Endodermal cell (in vitro differentiated cells): ENCODE measurements around the gene DHH. TPM values are rescaled to one million over a fixed set of nuclear protein-coding genes. Genes with fewer than 3 reads are reported as not detected.

Source experiments
- DNase-seq: peaks from one replicate; pipeline ENCODE4 v3.0.0-alpha.2; 2017
- H3K27ac ChIP-seq: 2 replicates; pipeline ENCODE4 v1.5.1; 2013; ENCODE audit warnings: mild to moderate bottlenecking, low read depth, low read length, moderate library complexity
- H3K27me3 ChIP-seq: 2 replicates; pipeline ENCODE4 v1.6.1; 2013; ENCODE audit warnings: mild to moderate bottlenecking, low read length, moderate library complexity; ENCODE audit not compliant: insufficient read depth, control insufficient read depth, poor library complexity, severe bottlenecking
- H3K36me3 ChIP-seq: 2 replicates; pipeline ENCODE4 v1.7.0; 2013; ENCODE audit warnings: mild to moderate bottlenecking, low read length, moderate library complexity; ENCODE audit not compliant: control insufficient read depth, insufficient read depth
- H3K4me1 ChIP-seq: one replicate; pipeline ENCODE4 v1.7.0; 2013; ENCODE audit warnings: low read length; ENCODE audit not compliant: control insufficient read depth, insufficient read depth
- H3K4me3 ChIP-seq: 2 replicates; pipeline ENCODE4 v1.5.1; 2013; ENCODE audit warnings: mild to moderate bottlenecking, low read length, moderate library complexity
- H3K9ac ChIP-seq: 2 replicates; pipeline ENCODE4 v1.6.1; 2013; ENCODE audit warnings: mild to moderate bottlenecking, low read length, moderate library complexity; ENCODE audit not compliant: poor library complexity, severe bottlenecking; ENCODE audit errors: extremely low read depth
- H3K9me3 ChIP-seq: 2 replicates; pipeline ENCODE4 v1.6.1; 2013; ENCODE audit warnings: mild to moderate bottlenecking, low read length, moderate library complexity; ENCODE audit not compliant: control insufficient read depth
- H3K27ac Mint-ChIP-seq: 2 replicates; pipeline ENCODE4 v1.8.0; 2020; ENCODE audit warnings: mixed read lengths
- H3K27me3 Mint-ChIP-seq: 2 replicates; pipeline ENCODE4 v1.8.0; 2021; ENCODE audit warnings: mild to moderate bottlenecking, mixed read lengths; ENCODE audit not compliant: insufficient read depth
- H3K36me3 Mint-ChIP-seq: 2 replicates; pipeline ENCODE4 v1.8.0; 2020; ENCODE audit warnings: low read depth, mixed read lengths
- H3K4me1 Mint-ChIP-seq: 2 replicates; pipeline ENCODE4 v1.8.0; 2020; ENCODE audit warnings: mixed read lengths
- H3K4me3 Mint-ChIP-seq: 2 replicates; pipeline ENCODE4 v1.8.0; 2020; ENCODE audit warnings: mild to moderate bottlenecking, moderate library complexity, mixed read lengths
- H3K9me3 Mint-ChIP-seq: 2 replicates; pipeline ENCODE4 v1.8.0; 2020; ENCODE audit warnings: mild to moderate bottlenecking, mixed read lengths
- CTCF ChIP-seq: fragments of 200-600 bp; sonication (generic); conservative IDR thresholded peaks from 2 replicates; pipeline ENCODE4 v1.5.0; 2021; ENCODE audit warnings: antibody characterized with exemption, mild to moderate bottlenecking
- WGBS, 2 experiments: methylation state at CpG; one replicate each; pipeline versions ENCODE4 v1.1.5 to v1.1.7; 2013; ENCODE audit warnings: missing lambda C conversion rate in 2 of 2, mixed read lengths in 1 of 2; ENCODE audit not compliant: insufficient coverage in 1 of 2, insufficient read length in 1 of 2; 5-methylcytosine and 5-hydroxymethylcytosine counted together
- total RNA-seq, 2 donors: library from RNA; stranded (reverse); fragmentation: NEBNext Ultra II Directional in 1 of 2; extraction: Animal tissue kit (Norgen Biotek cat#: 25700) in 1 of 2; gene quantifications; 2 replicates in 1 of 2; 3 replicates in 1 of 2; pipeline ENCODE4 v1.2.1, GENCODE V29; 2021

DHH gene
- total RNA-seq, 2 donors from 2014 or later, result 0.15 to 0.51 TPM

GRCh38 chr12:49058366-49059044, 36.1 kb downstream of the DHH start:
- DNase-seq, result no peak
- Histone ChIP-seq H3K4me1 (peaks cover 4% of the 10 kb centered on the region), H3K27ac (no peak overlapping the region), H3K9ac (peak overlapping the region; percentile 92), H3K9me3 (no peaks in the 10 kb centered on the region), H3K27me3 (no peaks in the 10 kb centered on the region), H3K36me3 (peaks cover 19% of the 10 kb centered on the region), H3K4me3 (peak overlapping the region; percentile 89)
- Mint-ChIP-seq H3K27me3 (no peaks in the 10 kb centered on the region), H3K9me3 (no peaks in the 10 kb centered on the region), H3K4me3 (peak overlapping the region; percentile 96), H3K4me1 (peaks cover 43% of the 10 kb centered on the region), H3K27ac (peak overlapping the region; percentile 93), H3K36me3 (peaks cover 24% of the 10 kb centered on the region)
- TF ChIP-seq CTCF, result no peak
- 4 to 18% methylated on average over 3 to 5 of the region's 5 CpGs for WGBS, 2 experiments

DNA sequence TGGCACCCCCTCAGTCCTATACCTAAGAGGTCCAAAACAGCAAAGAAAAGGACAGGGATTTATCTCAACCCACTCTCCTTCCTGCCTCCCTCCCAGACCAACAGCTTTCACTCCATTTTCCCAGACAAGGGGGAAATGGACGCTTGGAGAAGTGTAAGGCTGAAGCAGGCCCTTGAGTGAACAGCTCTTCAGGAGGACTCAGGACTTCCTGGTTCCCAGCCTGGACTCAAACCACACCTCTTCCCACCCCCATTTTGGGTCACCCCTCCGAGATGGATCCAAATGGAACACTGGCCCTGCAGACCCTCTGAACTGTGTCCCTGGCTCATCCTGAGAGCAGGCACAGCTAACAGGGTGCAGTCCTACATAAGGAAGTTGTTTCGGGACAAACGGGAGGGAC, 36.7 kb downstream of the DHH start:
- Histone ChIP-seq H3K27me3 (no peaks in the 10 kb centered on the region), H3K27ac (no peak overlapping the region), H3K9me3 (no peaks in the 10 kb centered on the region), H3K4me1 (peaks cover 4% of the 10 kb centered on the region), H3K36me3 (peaks cover 25% of the 10 kb centered on the region), H3K4me3 (peak overlapping the region; percentile 89), H3K9ac (no peak overlapping the region)
- TF ChIP-seq CTCF, result no peak
- H3K4me3 Mint-ChIP-seq, result peak overlapping the region; percentile 96
- H3K4me1 Mint-ChIP-seq, result peaks cover 43% of the 10 kb centered on the region
- no peak for DNase-seq
- peak overlapping the region; percentile 52 for H3K27ac Mint-ChIP-seq
- no peaks in the 10 kb centered on the region for H3K27me3 Mint-ChIP-seq
- H3K9me3 Mint-ChIP-seq, result no peaks in the 10 kb centered on the region
- H3K36me3 Mint-ChIP-seq, result peaks cover 30% of the 10 kb centered on the region
- WGBS, 2 experiments, result 43% methylated on average over 4 of the region's 4 CpGs; no CpG with 5 or more reads in 1 of the 2 experiments

DNA sequence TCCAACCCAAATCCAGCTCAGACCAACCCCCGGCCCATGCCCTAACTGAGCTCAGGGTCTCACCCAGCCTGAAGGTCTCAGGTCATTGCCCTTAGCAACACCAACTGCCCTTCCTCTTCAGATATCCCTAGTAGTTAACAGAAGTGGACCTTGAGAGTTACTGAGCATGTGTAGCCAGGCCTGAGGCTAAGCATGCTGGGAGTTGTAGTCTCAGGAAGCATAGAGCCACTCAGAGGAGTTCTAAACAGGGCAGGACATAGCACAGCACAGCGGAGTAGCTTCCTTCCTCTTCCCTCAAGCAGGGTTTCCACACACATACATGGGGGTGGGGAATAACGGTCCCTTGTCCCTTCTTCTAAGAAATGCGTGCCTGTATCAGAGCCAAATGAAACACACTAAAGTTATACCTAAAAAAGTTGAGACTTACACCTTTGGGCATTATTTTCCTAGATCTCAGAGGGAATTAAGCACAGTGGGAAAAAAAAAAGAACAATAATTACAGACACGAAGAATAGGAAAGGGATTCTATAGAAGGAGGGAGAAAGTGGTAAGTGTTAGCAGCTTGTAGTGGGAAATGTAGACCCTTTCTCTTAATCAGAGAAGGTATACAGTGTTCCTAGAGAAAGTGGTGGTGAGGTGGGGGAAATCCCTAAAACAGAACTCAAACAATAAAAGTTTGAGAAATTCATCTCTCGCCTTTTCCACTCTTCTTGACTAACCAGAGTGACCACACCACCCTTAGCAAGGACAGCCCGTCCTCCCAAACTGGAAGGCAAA, 38.4 kb downstream of the DHH start:
- Mint-ChIP-seq H3K27me3 (no peaks in the 10 kb centered on the region), H3K9me3 (no peaks in the 10 kb centered on the region), H3K27ac (peak overlapping the region; percentile 22), H3K4me3 (peak overlapping the region; percentile 96), H3K4me1 (peaks cover 41% of the 10 kb centered on the region), H3K36me3 (peaks cover 46% of the 10 kb centered on the region)
- TF ChIP-seq CTCF, result no peak
- Histone ChIP-seq H3K9ac (no peak overlapping the region), H3K4me1 (peaks cover 4% of the 10 kb centered on the region), H3K4me3 (peak overlapping the region; percentile 89), H3K9me3 (no peaks in the 10 kb centered on the region), H3K36me3 (peaks cover 42% of the 10 kb centered on the region), H3K27ac (no peak overlapping the region), H3K27me3 (no peaks in the 10 kb centered on the region)
- WGBS, 2 experiments, result 46 to 64% methylated on average over 3 to 7 of the region's 7 CpGs
- DNase-seq, result peak; percentile 83
